SU-DHL-6 (cell line): ENCODE data around the gene CREB5.

Experiments
- H2AFZ ChIP-seq: fragments of 200-600 bp; sonication (generic); 2 replicates; pipeline ENCODE4 v1.6.1; 2014; ENCODE audit warnings: low read depth, mild to moderate bottlenecking, moderate library complexity, mixed read lengths, antibody characterized with exemption, low read length; ENCODE audit not compliant: severe bottlenecking
- H3F3A ChIP-seq: fragments of 200-600 bp; shearing (Covaris generic); 2 replicates; pipeline ENCODE4 v1.6.0; 2016; ENCODE audit warnings: antibody characterized with exemption, mild to moderate bottlenecking; ENCODE audit not compliant: insufficient read depth
- H3K27ac ChIP-seq: fragments of 200-600 bp; sonication (generic); 2 replicates; pipeline ENCODE4 v1.5.1; 2016; ENCODE audit warnings: low read depth, mild to moderate bottlenecking, low read length, moderate library complexity, mixed read lengths
- H3K27me3 ChIP-seq: fragments of 200-600 bp; sonication (generic), shearing (Covaris generic); 2 replicates; pipeline ENCODE4 v1.6.0; 2014; ENCODE audit warnings: mild to moderate bottlenecking, low read length
- H3K36me3 ChIP-seq: fragments of 200-600 bp; sonication (generic); 2 replicates; pipeline ENCODE4 v1.6.1; 2014; ENCODE audit warnings: mild to moderate bottlenecking, low read length, mixed read lengths
- H3K4me2 ChIP-seq: fragments of 300-600, 200-600 bp; shearing (Covaris generic), sonication (generic); 2 replicates; pipeline ENCODE4 v1.6.0; 2014; ENCODE audit warnings: low read length, low read depth, mild to moderate bottlenecking; ENCODE audit not compliant: poor library complexity, severe bottlenecking
- H3K4me3 ChIP-seq: fragments of 200-600 bp; sonication (generic); 2 replicates; pipeline ENCODE4 v1.5.1; 2014; ENCODE audit warnings: antibody characterized with exemption, low read length, mild to moderate bottlenecking, mixed read lengths; ENCODE audit not compliant: insufficient read depth, poor library complexity, severe bottlenecking
- H3K79me2 ChIP-seq: fragments of 200-600 bp; sonication (generic); 2 replicates; pipeline ENCODE4 v1.6.1; 2014; ENCODE audit warnings: mild to moderate bottlenecking, low read length, moderate library complexity; ENCODE audit not compliant: insufficient read depth
- H3K9ac ChIP-seq: fragments of 200-600 bp; sonication (generic); 2 replicates; pipeline ENCODE4 v1.7.0; 2014; ENCODE audit warnings: mild to moderate bottlenecking, low read length
- H3K9me2 ChIP-seq: fragments of 200-600 bp; sonication (generic); replicated peaks from 2 replicates; pipeline ENCODE4 v1.6.1; 2014; ENCODE audit warnings: low read length; ENCODE audit not compliant: insufficient read depth
- H3K9me3 ChIP-seq: fragments of 200-600 bp; sonication (generic); 2 replicates; pipeline ENCODE4 v1.6.1; 2014; ENCODE audit warnings: low read length, mixed read lengths; ENCODE audit not compliant: insufficient read depth
- H4K20me1 ChIP-seq: fragments of 200-600 bp; sonication (generic); 2 replicates; pipeline ENCODE4 v1.6.1; 2014; ENCODE audit warnings: low read depth, mild to moderate bottlenecking, antibody characterized with exemption, low read length, moderate library complexity, mixed read lengths
- EZH2phosphoT487 ChIP-seq: fragments of 200-600 bp; sonication (generic), shearing (Covaris generic); conservative IDR thresholded peaks from 2 replicates; pipeline ENCODE4 v1.6.1; 2018; ENCODE audit warnings: mild to moderate bottlenecking, antibody characterized with exemption, low read length, moderate library complexity, mixed read lengths
- TF ChIP-seq, protein P1 (sequence below): fragments of 200-600 bp; sonication (generic); IDR thresholded peaks from one replicate; pipeline ENCODE4 v1.5.1; 2017; ENCODE audit warnings: antibody characterized with exemption, mild to moderate bottlenecking, low read length, moderate library complexity; ENCODE audit not compliant: insufficient read depth, poor library complexity, severe bottlenecking

The CREB5 gene

DNA sequence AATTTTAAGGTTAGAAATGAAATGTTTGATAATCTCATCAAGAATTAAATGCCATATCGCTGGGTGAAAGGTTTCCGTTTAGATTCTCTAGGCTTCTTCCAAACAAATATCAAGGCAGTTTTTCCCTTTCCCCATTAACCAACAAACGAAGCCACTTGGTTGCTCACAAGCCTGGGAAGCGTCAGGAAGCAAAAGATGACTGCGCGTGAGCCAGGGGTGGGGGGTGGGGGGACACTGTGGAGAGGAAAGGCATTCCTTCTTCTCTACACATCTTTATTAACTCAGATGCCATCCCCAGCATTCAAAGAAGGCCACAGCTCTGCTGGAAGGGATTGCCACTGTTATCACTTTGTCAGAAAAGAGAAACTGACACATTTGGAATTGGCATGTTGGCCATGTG is 338.7 kb downstream of the CREB5 start:
- Histone ChIP-seq H3K4me3 (no peak overlapping the region), H2AFZ (no peak overlapping the region), H3K9me3 (no peaks in the 10 kb centered on the region), H3K27ac (no peak overlapping the region), H3K9me2 (no peaks in the 10 kb centered on the region), H3F3A (no peaks in the 10 kb centered on the region), H3K4me2 (no peak overlapping the region), H3K79me2 (no peaks in the 10 kb centered on the region), H4K20me1 (0 out of 2 replicates have a peak, but pooled peaks cover 1% of the 10 kb centered on the region), H3K36me3 (no peaks in the 10 kb centered on the region), H3K27me3 (no peaks in the 10 kb centered on the region), H3K9ac (no peak overlapping the region)
- TF ChIP-seq, protein P1, sequence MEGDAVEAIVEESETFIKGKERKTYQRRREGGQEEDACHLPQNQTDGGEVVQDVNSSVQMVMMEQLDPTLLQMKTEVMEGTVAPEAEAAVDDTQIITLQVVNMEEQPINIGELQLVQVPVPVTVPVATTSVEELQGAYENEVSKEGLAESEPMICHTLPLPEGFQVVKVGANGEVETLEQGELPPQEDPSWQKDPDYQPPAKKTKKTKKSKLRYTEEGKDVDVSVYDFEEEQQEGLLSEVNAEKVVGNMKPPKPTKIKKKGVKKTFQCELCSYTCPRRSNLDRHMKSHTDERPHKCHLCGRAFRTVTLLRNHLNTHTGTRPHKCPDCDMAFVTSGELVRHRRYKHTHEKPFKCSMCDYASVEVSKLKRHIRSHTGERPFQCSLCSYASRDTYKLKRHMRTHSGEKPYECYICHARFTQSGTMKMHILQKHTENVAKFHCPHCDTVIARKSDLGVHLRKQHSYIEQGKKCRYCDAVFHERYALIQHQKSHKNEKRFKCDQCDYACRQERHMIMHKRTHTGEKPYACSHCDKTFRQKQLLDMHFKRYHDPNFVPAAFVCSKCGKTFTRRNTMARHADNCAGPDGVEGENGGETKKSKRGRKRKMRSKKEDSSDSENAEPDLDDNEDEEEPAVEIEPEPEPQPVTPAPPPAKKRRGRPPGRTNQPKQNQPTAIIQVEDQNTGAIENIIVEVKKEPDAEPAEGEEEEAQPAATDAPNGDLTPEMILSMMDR = no peak
- TF ChIP-seq EZH2phosphoT487 = no peak

DNA sequence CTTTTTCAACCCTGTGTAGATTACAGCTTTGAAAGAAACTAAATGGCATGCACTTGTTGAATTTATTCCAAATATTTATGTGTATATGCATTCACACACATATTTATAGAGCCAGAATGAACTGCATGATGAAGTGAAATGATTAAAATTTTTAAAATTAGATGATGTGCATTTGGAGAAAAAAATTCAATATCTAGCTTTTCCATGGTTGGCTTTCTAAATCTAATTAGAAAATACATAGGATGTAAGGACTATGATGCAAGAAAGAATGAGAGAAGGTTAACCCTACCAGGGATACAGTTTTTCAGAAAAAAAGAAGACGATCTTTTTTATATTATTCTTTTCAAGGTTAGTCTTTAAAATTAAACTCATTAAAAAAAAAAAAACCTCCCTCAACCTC is 341.3 kb downstream of the CREB5 start:
- Histone ChIP-seq H3K9me2 (no peaks in the 10 kb centered on the region), H3K79me2 (no peaks in the 10 kb centered on the region), H2AFZ (no peak overlapping the region), H3K27me3 (no peaks in the 10 kb centered on the region), H3K36me3 (no peaks in the 10 kb centered on the region), H3K4me3 (no peak overlapping the region), H4K20me1 (no peaks in the 10 kb centered on the region), H3K9me3 (no peaks in the 10 kb centered on the region), H3K27ac (no peak overlapping the region), H3F3A (no peaks in the 10 kb centered on the region), H3K9ac (no peak overlapping the region), H3K4me2 (no peak overlapping the region)
- TF ChIP-seq, protein P1 = no peak
- TF ChIP-seq EZH2phosphoT487 = no peak

DNA sequence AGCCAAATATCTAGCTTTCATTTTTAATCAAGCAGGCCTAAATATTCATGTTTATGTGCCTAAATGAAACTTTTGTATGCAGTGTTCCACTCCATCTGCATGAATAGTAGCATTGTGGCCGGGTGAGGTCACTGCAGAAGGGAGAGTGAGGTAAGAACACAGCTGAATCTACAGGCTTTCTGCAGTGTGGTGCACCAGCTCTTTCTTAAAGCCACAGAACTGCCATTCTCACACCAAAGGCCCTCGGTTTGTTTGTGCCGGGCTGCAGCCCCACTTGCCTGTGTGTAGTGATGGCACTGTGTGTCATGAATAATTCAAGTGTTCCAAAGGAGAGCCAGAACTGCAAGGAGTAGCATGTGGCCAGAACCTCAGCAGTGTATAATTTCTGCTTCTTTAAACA is 341.7 kb downstream of the CREB5 start:
- Histone ChIP-seq H3F3A (no peaks in the 10 kb centered on the region), H3K9me2 (no peaks in the 10 kb centered on the region), H3K4me2 (no peak overlapping the region), H3K9ac (no peak overlapping the region), H2AFZ (no peak overlapping the region), H3K27me3 (no peaks in the 10 kb centered on the region), H3K36me3 (no peaks in the 10 kb centered on the region), H3K4me3 (no peak overlapping the region), H4K20me1 (no peaks in the 10 kb centered on the region), H3K27ac (no peak overlapping the region), H3K79me2 (no peaks in the 10 kb centered on the region), H3K9me3 (no peaks in the 10 kb centered on the region)
- TF ChIP-seq, protein P1 = no peak
- TF ChIP-seq EZH2phosphoT487 = no peak

DNA sequence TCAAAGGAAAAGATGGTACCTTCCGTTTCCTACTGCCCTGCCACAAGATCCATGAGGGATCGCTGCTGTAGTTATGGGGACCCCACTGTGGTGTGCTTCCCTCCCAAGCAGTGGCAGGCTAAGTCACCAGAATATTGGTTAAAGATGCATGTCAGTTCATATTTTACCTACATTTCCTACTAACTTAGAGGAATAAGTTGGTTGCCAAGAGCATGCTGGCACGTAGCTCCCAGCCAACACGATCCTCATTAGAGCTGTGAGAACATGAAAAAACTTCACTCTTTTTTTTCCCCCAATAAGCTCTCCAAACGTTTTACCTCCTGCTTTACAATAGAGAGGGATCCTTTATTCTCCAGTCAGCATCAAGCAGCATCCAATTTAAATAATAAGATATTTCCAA is 342.1 kb downstream of the CREB5 start:
- Histone ChIP-seq H3K4me3 (no peak overlapping the region), H3K9me2 (no peaks in the 10 kb centered on the region), H3K27me3 (no peaks in the 10 kb centered on the region), H3K36me3 (no peaks in the 10 kb centered on the region), H3F3A (no peaks in the 10 kb centered on the region), H2AFZ (no peak overlapping the region), H3K4me2 (no peak overlapping the region), H4K20me1 (no peaks in the 10 kb centered on the region), H3K9me3 (no peaks in the 10 kb centered on the region), H3K27ac (no peak overlapping the region), H3K9ac (no peak overlapping the region), H3K79me2 (no peaks in the 10 kb centered on the region)
- TF ChIP-seq, protein P1 = no peak
- no peak for TF ChIP-seq EZH2phosphoT487
